Psoas muscle (tissue), 8 donors: ENCODE data around the gene DDX24. TPM values are rescaled to one million over a fixed set of nuclear protein-coding genes. Genes with fewer than 3 reads are reported as not detected.
A peak's percentile ranks its signal among the peaks of the same experiment; 100 is the strongest.

Source experiments
- ATAC-seq, 4 donors: fragments of 200-7000 bp; cut with Tn5 transposase; one replicate each; pipeline ENCODE4 v1.9.1; 2020; ENCODE audit warnings: moderate library complexity in 3 of 4, mild to moderate bottlenecking in 2 of 4
- DNase-seq, 2 donors: peaks; one replicate each; pipeline ENCODE4 v3.0.0-alpha.2; 2020
- H3K27ac ChIP-seq: fragments of 200-600 bp; one replicate; pipeline ENCODE4 v1.8.0; 2022
- H3K27me3 ChIP-seq, 3 donors: fragments of 200-600 bp in 1 of 3; one replicate each; pipeline versions ENCODE4 v1.6.1 to v1.8.0; 2013 to 2022; ENCODE audit warnings: low read length in 2 of 3, mild to moderate bottlenecking in 2 of 3, moderate library complexity in 1 of 3; ENCODE audit not compliant: insufficient read depth in 3 of 3
- H3K36me3 ChIP-seq, 2 donors: fragments of 200-600 bp in 1 of 2; one replicate each; pipeline versions ENCODE4 v1.6.1 to v1.8.0; 2013 to 2022; ENCODE audit warnings: low read depth in 1 of 2, mild to moderate bottlenecking in 1 of 2, moderate library complexity in 1 of 2; ENCODE audit not compliant: insufficient read depth in 1 of 2
- H3K4me1 ChIP-seq: fragments of 200-600 bp; one replicate; pipeline ENCODE4 v1.8.0; 2022
- H3K4me3 ChIP-seq: fragments of 200-600 bp; one replicate; pipeline ENCODE4 v1.8.0; 2022; ENCODE audit warnings: mild to moderate bottlenecking
- H3K9me3 ChIP-seq: fragments of 200-600 bp; one replicate; pipeline ENCODE4 v1.8.0; 2022
- WGBS, 3 donors: extraction: QIAGEN DNeasy Blood & Tissue Kit; methylation state at CpG; one replicate each; pipeline versions ENCODE4 v1.1.6 to v1.1.7; 2013; 5-methylcytosine and 5-hydroxymethylcytosine counted together
- intact Hi-C, 2 donors: fragments of 100-400 bp; cut with DNase I; formaldehyde crosslinking; loops; one replicate each; pipeline versions ENCODE4 v1.11.0 to v1.14.2; 2022
- polyA plus RNA-seq, 3 donors: library from polyadenylated mRNA; stranded (reverse); fragments of 200-250 nt; gene quantifications; one replicate each; pipeline ENCODE4 v1.2.3, GENCODE V29; 2013
- total RNA-seq, 4 donors: library from RNA; stranded (reverse); fragmentation: NEBNext Ultra II Directional in 2 of 4; extraction: Animal tissue kit (Norgen Biotek cat#: 25700) in 2 of 4; gene quantifications; one replicate each; pipeline versions ENCODE4 v1.2.1 to v1.2.4, GENCODE V29; 2021 to 2023
- TF ChIP-seq, protein P1 (sequence below): fragments of 200-600 bp; IDR thresholded peaks from one replicate; pipeline ENCODE4 v1.8.0; 2022; ENCODE audit warnings: antibody characterized with exemption
- donor health status: healthy with polysubstance abuse.
- donor health status: DM: no; HTN: no; CAD: no; lungs with moderate emphysema.
- donor health status: Bipolar disorder and iron deficiency.
- donor health status: healthy.
- donor health status: DM: yes; HTN: yes; CAD: no.
- donor health status: DM: no; HTN: no; CAD: no.
- donor health status: DM: no; HTN: no; CAD: no.
- donor health status: DM: yes; HTN: yes; CAD: no.

DDX24 gene
- total and polyA plus RNA-seq, 7 donors, result 66.5 to 190 (median 145) TPM

DNA sequence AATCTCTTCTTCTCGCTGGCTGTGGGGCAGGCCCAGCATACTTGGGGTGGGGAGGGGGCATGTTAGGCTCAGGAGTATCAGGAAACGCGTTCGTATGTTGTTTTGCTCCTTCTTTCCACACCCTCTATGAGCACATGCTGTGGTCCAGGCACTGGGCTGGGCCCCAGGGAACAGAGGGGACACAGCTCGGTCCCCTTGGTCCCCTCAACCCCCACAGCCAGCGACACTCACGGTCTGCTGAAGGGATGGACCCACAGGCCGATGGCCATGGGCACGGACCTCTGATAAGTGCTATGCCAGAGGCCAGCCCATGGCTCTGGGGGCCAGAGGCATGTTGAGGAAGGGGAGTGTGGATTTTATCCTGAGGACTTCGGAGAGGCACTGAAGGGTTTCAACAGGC, 35.7 kb upstream of the DDX24 start:
- Histone ChIP-seq H3K4me1 (no peaks in the 10 kb centered on the region), H3K27ac (no peak overlapping the region), H3K27me3 (peaks cover 0 to 6% (median 4%) of the 10 kb centered on the region in 3 donors), H3K4me3 (no peak overlapping the region), H3K36me3 (no peaks in the 10 kb centered on the region), H3K9me3 (peaks cover 6% of the 10 kb centered on the region)
- ATAC-seq (no peak), DNase-seq (no peak)
- TF ChIP-seq, protein P1, sequence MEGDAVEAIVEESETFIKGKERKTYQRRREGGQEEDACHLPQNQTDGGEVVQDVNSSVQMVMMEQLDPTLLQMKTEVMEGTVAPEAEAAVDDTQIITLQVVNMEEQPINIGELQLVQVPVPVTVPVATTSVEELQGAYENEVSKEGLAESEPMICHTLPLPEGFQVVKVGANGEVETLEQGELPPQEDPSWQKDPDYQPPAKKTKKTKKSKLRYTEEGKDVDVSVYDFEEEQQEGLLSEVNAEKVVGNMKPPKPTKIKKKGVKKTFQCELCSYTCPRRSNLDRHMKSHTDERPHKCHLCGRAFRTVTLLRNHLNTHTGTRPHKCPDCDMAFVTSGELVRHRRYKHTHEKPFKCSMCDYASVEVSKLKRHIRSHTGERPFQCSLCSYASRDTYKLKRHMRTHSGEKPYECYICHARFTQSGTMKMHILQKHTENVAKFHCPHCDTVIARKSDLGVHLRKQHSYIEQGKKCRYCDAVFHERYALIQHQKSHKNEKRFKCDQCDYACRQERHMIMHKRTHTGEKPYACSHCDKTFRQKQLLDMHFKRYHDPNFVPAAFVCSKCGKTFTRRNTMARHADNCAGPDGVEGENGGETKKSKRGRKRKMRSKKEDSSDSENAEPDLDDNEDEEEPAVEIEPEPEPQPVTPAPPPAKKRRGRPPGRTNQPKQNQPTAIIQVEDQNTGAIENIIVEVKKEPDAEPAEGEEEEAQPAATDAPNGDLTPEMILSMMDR, result no peak
- WGBS, 3 donors, result 77 to 91% (median 89%) methylated on average over 10 of the region's 10 CpGs
- intact Hi-C loops, result no loop called here

DNA sequence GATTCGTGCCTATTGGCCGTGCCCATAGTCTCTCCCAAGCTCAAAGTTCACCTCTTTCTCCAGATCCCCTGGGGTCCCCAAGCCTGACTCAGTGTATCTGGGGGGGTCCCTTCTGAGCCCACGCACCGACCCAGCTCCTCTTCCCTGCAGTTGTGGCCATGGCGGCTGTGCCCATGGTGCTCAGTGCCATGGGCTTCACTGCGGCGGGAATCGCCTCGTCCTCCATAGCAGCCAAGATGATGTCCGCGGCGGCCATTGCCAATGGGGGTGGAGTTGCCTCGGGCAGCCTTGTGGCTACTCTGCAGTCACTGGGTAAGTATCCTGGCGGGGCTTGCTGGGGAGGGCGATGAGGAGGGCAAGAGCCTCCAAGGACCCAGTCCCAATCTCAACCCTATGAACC, 34.6 kb upstream of the DDX24 start:
- peaks cover 6% of the 10 kb centered on the region for H3K9me3 ChIP-seq
- intact Hi-C loops, result no loop called here
- TF ChIP-seq, protein P1, result no peak
- H3K36me3 ChIP-seq, result no peaks in the 10 kb centered on the region
- peaks cover 0 to 5% (median 4%) of the 10 kb centered on the region in 3 donors for H3K27me3 ChIP-seq
- H3K4me1 ChIP-seq, result no peaks in the 10 kb centered on the region
- DNase-seq (no peak), ATAC-seq (no peak)
- no peak overlapping the region for H3K4me3 ChIP-seq
- WGBS, 3 donors, result 79 to 93% (median 88%) methylated on average over 15 of the region's 15 CpGs
- no peak overlapping the region for H3K27ac ChIP-seq

DNA sequence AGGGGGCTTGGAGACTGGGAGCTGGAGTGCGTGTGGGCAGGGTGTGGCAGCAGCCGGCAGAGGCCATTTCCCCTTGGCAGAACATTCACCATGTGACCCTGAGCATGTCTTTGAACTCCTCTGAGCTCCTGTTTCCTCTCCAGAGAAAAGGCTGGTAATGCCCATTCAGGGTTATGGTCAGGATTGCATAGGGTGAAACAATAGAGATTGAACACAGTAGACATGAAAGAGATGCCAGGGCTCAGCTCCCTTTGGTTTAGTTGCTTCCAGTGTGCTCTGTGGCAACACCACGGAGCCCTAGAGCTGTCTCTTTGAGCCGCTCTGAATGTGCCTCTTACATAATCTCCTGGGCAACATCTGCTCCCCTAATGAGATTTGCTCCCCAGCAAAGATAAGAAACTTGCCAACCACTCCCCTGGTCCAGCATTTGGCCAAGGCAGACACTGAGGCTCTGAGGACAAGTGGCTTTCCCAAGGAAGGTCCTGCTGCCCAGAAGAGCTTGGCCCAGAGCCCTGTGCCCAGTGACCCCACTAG, 34.1 kb upstream of the DDX24 start:
- TF ChIP-seq, protein P1, result no peak
- no peaks in the 10 kb centered on the region for H3K36me3 ChIP-seq
- H3K4me1 ChIP-seq, result no peaks in the 10 kb centered on the region
- no peak overlapping the region for H3K4me3 ChIP-seq
- H3K27ac ChIP-seq, result peak overlapping the region; percentile 2
- ATAC-seq (peak; percentile 18 to 70 (median 50)), DNase-seq (no peak)
- H3K27me3 ChIP-seq, result peaks cover 0 to 4% (median under 1%) of the 10 kb centered on the region in 3 donors
- intact Hi-C loops, result no loop called here
- 19 to 30% (median 24%) methylated on average over 4 of the region's 4 CpGs for WGBS, 3 donors
- peaks cover 6% of the 10 kb centered on the region for H3K9me3 ChIP-seq

DNA sequence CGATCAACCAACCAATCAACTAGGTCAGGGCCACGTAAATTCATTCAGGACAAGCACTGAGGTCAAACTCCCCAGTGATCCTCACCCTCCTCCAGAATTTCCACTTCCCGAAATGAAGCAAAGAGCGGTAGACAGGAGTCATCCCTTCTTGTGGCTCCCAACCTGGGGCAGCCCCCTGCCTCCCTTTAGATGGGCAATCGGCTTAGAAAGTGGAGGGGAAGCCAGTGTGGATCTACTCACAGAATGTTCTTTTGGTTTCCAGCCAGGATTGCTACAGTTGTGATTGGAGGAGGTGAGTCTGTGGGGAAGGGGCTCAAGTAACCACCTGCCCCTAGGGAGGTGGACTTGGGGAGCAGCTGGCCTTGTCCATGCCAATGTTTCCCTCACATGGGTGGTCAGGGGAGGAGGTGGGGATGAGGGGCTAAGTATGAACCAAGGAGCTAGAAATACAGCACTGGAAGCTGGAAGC, 33.6 kb upstream of the DDX24 start:
- no peak for DNase-seq
- ATAC-seq, result no peak
- Histone ChIP-seq H3K36me3 (no peaks in the 10 kb centered on the region), H3K4me3 (no peak overlapping the region), H3K27me3 (peaks cover 0 to 4% (median 0%) of the 10 kb centered on the region in 3 donors), H3K4me1 (no peaks in the 10 kb centered on the region), H3K9me3 (peaks cover 5% of the 10 kb centered on the region), H3K27ac (peak overlapping the region; percentile 2)
- TF ChIP-seq, protein P1, result no peak
- intact Hi-C loops, result no loop called here
- WGBS, 3 donors, result 61 to 68% (median 66%) methylated on average over 5 of the region's 5 CpGs
